HepG2 (cell line): ENCODE measurements around the gene POLR1G. TPM values are rescaled to one million over a fixed set of nuclear protein-coding genes. Genes with fewer than 3 reads are reported as not detected.

Experiments used
- ATM ChIP-seq: fragments of 450-650 bp; IDR thresholded peaks from 2 replicates; pipeline ENCODE4 v1.7.1; 2017; ENCODE audit warnings: mild to moderate bottlenecking, borderline replicate concordance
- CBFB ChIP-seq: sonication (generic); formaldehyde crosslinking; IDR thresholded peaks from 2 replicates; pipeline ENCODE4 v1.4.0; 2020; ENCODE audit warnings: missing genetic modification reagents
- CREB1 ChIP-seq, 2 experiments: fragments of 450-650 bp in 1 of 2; IDR thresholded peaks; 2 replicates each; pipeline ENCODE4 v1.6.1; 2016 to 2017; ENCODE audit warnings: control low read depth in 1 of 2, mild to moderate bottlenecking in 1 of 2, missing compliant biosample characterization in 1 of 2, missing genetic modification characterization in 1 of 2
- FOXM1 ChIP-seq: sonication (generic); formaldehyde crosslinking; IDR thresholded peaks from 2 replicates; pipeline ENCODE4 v1.5.0; 2020; ENCODE audit warnings: missing genetic modification reagents
- HCFC1 ChIP-seq: fragments of 150-350 bp; IDR thresholded peaks from 2 replicates; pipeline ENCODE4 v1.6.1; 2014; ENCODE audit warnings: low read depth, low read length
- HHEX ChIP-seq: IDR thresholded peaks from 2 replicates; pipeline ENCODE4 v1.6.1; 2016; ENCODE audit warnings: control low read depth
- HNRNPUL1 ChIP-seq: fragments of 200-400 bp; formaldehyde crosslinking; IDR thresholded peaks from 2 replicates; pipeline ENCODE4 v1.6.1; 2017; ENCODE audit warnings: low read depth, mild to moderate bottlenecking, low read length, moderate library complexity
- HOXA5 ChIP-seq: sonication (generic); formaldehyde crosslinking; IDR thresholded peaks from 2 replicates; pipeline ENCODE4 v1.4.0; 2020; ENCODE audit warnings: missing genetic modification reagents
- KDM3A ChIP-seq: IDR thresholded peaks from 2 replicates; pipeline ENCODE4 v1.6.1; 2018; ENCODE audit warnings: low read depth, missing compliant biosample characterization
- MTA1 ChIP-seq: sonication (generic); formaldehyde crosslinking; IDR thresholded peaks from 2 replicates; pipeline ENCODE4 v1.4.0; 2020; ENCODE audit warnings: missing genetic modification reagents, mild to moderate bottlenecking, borderline replicate concordance
- NCOA5 ChIP-seq: sonication (generic); formaldehyde crosslinking; IDR thresholded peaks from 2 replicates; pipeline ENCODE4 v1.4.0; 2020; ENCODE audit warnings: missing genetic modification reagents
- PAX8 ChIP-seq: sonication (generic); formaldehyde crosslinking; IDR thresholded peaks from 2 replicates; pipeline ENCODE4 v1.8.0; 2022; ENCODE audit warnings: mild to moderate bottlenecking, missing genetic modification reagents, borderline replicate concordance
- SATB2 ChIP-seq: sonication (generic); formaldehyde crosslinking; IDR thresholded peaks from 2 replicates; pipeline ENCODE4 v1.5.0; 2020; ENCODE audit warnings: missing genetic modification reagents
- SMAD9 ChIP-seq: sonication (generic); formaldehyde crosslinking; IDR thresholded peaks from 2 replicates; pipeline ENCODE4 v1.5.1; 2020; ENCODE audit warnings: mild to moderate bottlenecking, missing genetic modification reagents
- SMYD3 ChIP-seq: sonication (generic); formaldehyde crosslinking; IDR thresholded peaks from 2 replicates; pipeline ENCODE4 v1.8.1; 2023; ENCODE audit warnings: mild to moderate bottlenecking, missing genetic modification reagents
- ZFP1 ChIP-seq: IDR thresholded peaks from 2 replicates; pipeline ENCODE4 v1.6.1; 2016
- ZFP36L1 ChIP-seq: sonication (generic); formaldehyde crosslinking; IDR thresholded peaks from 2 replicates; pipeline ENCODE4 v1.8.0; 2022; ENCODE audit warnings: mild to moderate bottlenecking, missing genetic modification reagents, moderate library complexity
- ZNF143 ChIP-seq: sonication (generic); formaldehyde crosslinking; IDR thresholded peaks from 2 replicates; pipeline ENCODE4 v1.4.0; 2020; ENCODE audit warnings: missing genetic modification reagents
- ZNF256 ChIP-seq: sonication (generic); formaldehyde crosslinking; conservative IDR thresholded peaks from 2 replicates; pipeline ENCODE4 v1.4.0; 2020; ENCODE audit warnings: missing genetic modification reagents
- ZNF761 ChIP-seq: sonication (generic); formaldehyde crosslinking; conservative IDR thresholded peaks from 2 replicates; pipeline ENCODE4 v1.4.0; 2020; ENCODE audit warnings: mild to moderate bottlenecking, missing genetic modification reagents
- polyA plus RNA-seq, 8 experiments: library from polyadenylated mRNA; depleted of rRNA in 3 of 8; stranded (reverse) in 7 of 8; unstranded in 1 of 8; fragments of >200 nt; fragmentation: Illumina TruSeq in 4 of 8; extraction: Trizol in 4 of 8; gene quantifications; 2 replicates each; pipeline versions ENCODE4 v1.2.1 to v1.2.3, GENCODE V29; 2011 to 2016; ENCODE audit warnings: low read depth in 4 of 8, missing spikeins in 1 of 8, mixed read lengths in 1 of 8; ENCODE audit not compliant: insufficient read depth in 1 of 8
- total RNA-seq, 5 experiments: library from RNA; depleted of rRNA; stranded (reverse); fragments of >200 nt; fragmentation: Illumina TruSeq; extraction: Trizol; gene quantifications; 2 replicates each; pipeline ENCODE4 v1.2.3, GENCODE V29; 2016; ENCODE audit warnings: low read depth in 1 of 5
- TF ChIP-seq, protein P1 (sequence below): sonication (generic); formaldehyde crosslinking; conservative IDR thresholded peaks from 2 replicates; pipeline ENCODE4 v1.4.0; 2020; ENCODE audit warnings: missing genetic modification reagents
- TF ChIP-seq, protein P2 (sequence below): sonication (generic); formaldehyde crosslinking; IDR thresholded peaks from 2 replicates; pipeline ENCODE4 v1.8.1; 2022; ENCODE audit warnings: low read depth, mild to moderate bottlenecking, missing genetic modification reagents
- TF ChIP-seq, protein P3 (sequence below): IDR thresholded peaks from 2 replicates; pipeline ENCODE4 v1.6.1; 2016; ENCODE audit warnings: missing biosample characterization, missing genetic modification reagents, low read depth
- TF ChIP-seq, protein P4 (sequence below): sonication (generic); formaldehyde crosslinking; IDR thresholded peaks from 2 replicates; pipeline ENCODE4 v1.4.0; 2020; ENCODE audit warnings: missing genetic modification reagents

POLR1G gene
- total and polyA plus RNA-seq, 2 of the 13 experiments (the other 11 are each of a cell fraction or from before 2014, with no cell fraction given): 3.5 to 20.8 TPM

DNA sequence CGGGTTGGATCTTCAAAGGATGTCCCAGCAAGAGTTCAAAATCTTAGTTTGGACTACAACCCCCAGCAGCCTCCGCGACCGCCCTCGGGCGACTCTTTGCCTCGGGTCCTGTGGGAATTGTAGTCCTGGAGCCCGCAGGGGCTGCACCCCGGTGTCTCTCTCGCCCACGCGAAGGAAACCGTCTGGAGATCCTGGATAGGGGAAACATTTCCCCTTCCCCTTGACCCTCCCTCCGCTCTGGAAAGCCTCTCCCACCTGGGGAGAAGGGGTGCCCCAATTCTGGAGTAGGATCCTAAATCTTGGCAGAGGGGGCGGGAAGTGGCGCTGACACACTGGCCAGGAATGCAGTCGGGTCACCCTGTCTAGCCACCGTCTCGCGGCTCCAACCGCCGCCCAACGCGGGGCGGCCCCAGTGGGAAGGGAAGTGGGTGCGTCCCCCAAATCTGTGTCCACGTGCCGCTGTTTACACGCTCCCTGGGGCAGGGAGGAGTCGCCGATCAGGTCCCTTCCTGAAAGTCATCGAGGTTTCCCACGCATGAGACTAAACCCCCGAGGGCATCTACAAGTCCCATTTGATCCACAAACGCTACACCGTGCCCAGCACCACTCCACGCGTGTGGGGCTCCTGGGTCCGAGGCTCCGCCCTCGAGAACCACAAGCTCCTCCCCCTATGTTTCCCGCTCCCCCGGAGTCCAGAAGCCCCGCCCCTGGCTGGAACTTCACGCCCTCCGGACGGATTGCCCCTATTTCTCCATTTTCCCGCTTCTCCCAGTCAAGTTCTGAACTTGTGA, 814 bp upstream of the POLR1G start (continued):
- TF ChIP-seq HOXA5 (CRISPR knock-in tag) (no peak; the same call in 1 of the 2 replicates), CBFB (peak; percentile 48; the same call in 1 of the 2 replicates), FOXM1 (CRISPR knock-in tag) (no peak), KDM3A (no peak), ZFP36L1 (CRISPR knock-in tag) (no peak), ZFP1 (no peak), ZNF761 (CRISPR knock-in tag) (no peak), SMAD9 (CRISPR knock-in tag) (no peak), PAX8 (CRISPR knock-in tag) (no peak), NCOA5 (CRISPR knock-in tag) (no peak), ATM (no peak), HHEX (CRISPR knock-in tag) (no peak), ZNF256 (no peak), ZNF143 (peak; percentile 92), CREB1 (IDR thresholded peaks at IDR 0.05) (no peak), CREB1 (CRISPR knock-in tag; IDR thresholded peaks at IDR 0.05) (peak; percentile 76), SMYD3 (CRISPR knock-in tag) (no peak), SATB2 (CRISPR knock-in tag) (no peak), MTA1 (CRISPR knock-in tag) (no peak), HNRNPUL1 (no peak), HCFC1 (peak; percentile 92)
- TF ChIP-seq, protein P1, sequence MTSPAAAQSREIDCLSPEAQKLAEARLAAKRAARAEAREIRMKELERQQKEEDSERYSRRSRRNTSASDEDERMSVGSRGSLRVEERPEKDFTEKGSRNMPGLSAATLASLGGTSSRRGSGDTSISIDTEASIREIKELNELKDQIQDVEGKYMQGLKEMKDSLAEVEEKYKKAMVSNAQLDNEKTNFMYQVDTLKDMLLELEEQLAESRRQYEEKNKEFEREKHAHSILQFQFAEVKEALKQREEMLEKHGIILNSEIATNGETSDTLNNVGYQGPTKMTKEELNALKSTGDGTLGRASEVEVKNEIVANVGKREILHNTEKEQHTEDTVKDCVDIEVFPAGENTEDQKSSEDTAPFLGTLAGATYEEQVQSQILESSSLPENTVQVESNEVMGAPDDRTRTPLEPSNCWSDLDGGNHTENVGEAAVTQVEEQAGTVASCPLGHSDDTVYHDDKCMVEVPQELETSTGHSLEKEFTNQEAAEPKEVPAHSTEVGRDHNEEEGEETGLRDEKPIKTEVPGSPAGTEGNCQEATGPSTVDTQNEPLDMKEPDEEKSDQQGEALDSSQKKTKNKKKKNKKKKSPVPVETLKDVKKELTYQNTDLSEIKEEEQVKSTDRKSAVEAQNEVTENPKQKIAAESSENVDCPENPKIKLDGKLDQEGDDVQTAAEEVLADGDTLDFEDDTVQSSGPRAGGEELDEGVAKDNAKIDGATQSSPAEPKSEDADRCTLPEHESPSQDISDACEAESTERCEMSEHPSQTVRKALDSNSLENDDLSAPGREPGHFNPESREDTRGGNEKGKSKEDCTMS: no peak
- TF ChIP-seq, protein P2, sequence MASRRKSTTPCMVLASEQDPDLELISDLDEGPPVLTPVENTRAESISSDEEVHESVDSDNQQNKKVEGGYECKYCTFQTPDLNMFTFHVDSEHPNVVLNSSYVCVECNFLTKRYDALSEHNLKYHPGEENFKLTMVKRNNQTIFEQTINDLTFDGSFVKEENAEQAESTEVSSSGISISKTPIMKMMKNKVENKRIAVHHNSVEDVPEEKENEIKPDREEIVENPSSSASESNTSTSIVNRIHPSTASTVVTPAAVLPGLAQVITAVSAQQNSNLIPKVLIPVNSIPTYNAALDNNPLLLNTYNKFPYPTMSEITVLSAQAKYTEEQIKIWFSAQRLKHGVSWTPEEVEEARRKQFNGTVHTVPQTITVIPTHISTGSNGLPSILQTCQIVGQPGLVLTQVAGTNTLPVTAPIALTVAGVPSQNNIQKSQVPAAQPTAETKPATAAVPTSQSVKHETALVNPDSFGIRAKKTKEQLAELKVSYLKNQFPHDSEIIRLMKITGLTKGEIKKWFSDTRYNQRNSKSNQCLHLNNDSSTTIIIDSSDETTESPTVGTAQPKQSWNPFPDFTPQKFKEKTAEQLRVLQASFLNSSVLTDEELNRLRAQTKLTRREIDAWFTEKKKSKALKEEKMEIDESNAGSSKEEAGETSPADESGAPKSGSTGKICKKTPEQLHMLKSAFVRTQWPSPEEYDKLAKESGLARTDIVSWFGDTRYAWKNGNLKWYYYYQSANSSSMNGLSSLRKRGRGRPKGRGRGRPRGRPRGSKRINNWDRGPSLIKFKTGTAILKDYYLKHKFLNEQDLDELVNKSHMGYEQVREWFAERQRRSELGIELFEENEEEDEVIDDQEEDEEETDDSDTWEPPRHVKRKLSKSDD (CRISPR knock-in tag): no peak
- TF ChIP-seq, protein P3, sequence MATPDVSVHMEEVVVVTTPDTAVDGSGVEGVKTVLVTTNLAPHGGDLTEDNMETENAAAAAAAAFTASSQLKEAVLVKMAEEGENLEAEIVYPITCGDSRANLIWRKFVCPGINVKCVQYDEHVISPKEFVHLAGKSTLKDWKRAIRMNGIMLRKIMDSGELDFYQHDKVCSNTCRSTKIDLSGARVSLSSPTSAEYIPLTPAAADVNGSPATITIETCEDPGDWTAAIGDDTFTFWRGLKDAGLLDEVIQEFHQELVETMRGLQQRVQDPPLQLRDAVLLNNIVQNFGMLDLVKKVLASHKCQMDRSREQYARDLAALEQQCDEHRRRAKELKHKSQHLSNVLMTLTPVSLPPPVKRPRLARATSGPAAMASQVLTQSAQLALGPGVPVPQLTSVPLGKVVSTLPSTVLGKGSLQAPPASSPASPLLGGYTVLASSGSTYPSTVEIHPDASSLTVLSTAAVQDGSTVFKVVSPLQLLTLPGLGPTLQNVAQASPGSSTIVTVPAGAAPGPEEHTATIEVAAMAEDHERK (CRISPR knock-in tag): no peak
- TF ChIP-seq, protein P4, sequence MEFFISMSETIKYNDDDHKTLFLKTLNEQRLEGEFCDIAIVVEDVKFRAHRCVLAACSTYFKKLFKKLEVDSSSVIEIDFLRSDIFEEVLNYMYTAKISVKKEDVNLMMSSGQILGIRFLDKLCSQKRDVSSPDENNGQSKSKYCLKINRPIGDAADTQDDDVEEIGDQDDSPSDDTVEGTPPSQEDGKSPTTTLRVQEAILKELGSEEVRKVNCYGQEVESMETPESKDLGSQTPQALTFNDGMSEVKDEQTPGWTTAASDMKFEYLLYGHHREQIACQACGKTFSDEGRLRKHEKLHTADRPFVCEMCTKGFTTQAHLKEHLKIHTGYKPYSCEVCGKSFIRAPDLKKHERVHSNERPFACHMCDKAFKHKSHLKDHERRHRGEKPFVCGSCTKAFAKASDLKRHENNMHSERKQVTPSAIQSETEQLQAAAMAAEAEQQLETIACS (CRISPR knock-in tag): no peak; the same call in 1 of the 2 replicates
